GM19193 (cell line): ENCODE data around the gene DES.

Source experiments
- POLR2A ChIP-seq: IDR thresholded peaks from 4 replicates; pipeline ENCODE4 v1.6.1; 2011; ENCODE audit not compliant: insufficient read depth, insufficient read length; ENCODE audit errors: extremely low read depth

Gene DES

DNA sequence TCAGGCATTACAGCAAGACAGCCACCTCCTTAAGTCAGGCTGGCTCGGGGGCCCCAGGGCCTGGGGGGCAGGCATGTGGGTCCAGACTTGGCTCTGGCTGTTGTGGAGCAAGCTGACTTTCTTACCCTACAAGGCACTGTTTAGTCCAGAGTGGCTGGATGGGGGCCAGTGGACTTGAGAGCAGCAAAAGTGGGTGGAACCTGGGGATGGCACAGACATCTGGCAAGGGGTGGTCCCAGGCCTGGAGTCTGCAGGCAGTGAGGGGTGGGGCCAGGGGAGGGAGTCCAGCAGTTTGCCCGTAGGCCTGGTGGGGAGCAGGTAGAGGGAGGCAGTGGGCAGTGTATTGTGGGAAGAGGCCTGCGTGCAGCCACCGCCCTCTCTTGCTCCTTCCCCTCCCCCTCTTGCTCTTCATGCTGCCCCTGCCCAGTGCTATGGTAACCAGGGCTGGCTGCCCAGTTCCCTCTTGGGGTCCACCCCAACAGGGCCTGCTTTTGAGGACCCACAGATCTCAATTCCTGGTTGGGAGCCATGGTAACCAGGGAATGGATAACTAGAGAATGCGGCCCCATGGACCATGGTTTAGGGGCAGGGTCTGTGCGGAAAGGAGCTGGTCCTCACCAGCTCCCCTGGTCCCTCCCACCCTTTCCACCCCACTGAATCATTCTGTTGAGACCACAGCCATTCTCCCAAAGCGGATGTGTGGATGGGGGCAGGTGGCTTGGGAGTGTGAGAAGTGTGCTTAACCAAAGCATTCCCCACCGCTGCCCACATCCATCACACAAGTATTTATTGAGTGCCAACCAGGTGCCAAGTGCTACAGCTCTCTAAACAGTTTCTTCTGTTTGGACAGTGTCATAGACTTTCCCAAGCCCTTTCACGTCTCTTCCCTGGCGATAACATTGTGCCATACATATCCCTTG lies 35.8 kb downstream of the DES start:
- TF ChIP-seq POLR2A, result no peak

DNA sequence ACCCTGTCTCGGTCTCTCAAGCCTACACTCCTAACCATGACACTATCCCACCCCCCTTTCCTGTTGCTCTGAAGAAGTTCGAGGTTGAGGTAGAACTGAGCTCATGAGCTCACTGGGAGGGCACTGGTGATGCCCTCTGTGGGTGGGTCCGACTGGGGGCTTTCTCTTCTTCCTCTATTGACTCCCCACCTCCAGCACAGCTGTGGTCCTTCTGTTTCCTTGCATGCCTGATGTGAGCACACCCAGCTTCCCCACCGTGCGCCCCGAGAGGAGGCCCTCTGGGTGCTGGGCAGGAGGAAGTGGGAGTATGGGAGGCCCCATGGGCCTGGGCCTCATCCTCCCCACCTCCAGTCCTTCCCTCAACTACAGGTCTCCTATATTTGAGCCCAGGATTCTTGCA lies 37.4 kb downstream of the DES start:
- TF ChIP-seq POLR2A, result no peak

DNA sequence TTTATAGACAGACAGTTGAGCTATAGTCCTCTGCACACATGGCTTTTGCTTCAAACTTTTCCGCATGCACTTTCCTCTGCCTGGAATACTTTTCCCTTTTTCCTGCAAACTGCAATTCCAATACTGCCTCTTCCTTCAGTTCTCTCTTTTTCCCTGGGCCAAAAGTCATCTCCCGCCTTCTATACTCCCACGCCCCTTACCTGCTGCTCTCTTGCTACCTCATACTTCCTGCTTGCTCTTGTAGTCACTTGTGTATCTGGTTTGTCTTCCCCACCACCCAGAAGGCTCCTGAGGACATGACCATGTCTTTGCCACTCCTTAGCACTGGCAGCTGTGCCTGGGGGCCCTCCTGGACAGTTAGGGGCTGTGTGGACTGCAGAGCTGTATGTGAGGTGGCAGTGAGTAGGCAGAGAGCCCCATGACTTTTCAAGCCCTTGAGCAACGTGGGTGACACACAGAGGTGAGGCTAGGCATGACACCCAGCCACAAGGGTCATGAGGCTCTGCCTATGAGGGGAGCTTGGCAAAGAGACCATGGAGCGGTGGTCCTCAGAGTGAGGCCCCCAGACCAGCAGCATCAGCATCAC lies 39.7 kb downstream of the DES start:
- TF ChIP-seq POLR2A, result no peak

DNA sequence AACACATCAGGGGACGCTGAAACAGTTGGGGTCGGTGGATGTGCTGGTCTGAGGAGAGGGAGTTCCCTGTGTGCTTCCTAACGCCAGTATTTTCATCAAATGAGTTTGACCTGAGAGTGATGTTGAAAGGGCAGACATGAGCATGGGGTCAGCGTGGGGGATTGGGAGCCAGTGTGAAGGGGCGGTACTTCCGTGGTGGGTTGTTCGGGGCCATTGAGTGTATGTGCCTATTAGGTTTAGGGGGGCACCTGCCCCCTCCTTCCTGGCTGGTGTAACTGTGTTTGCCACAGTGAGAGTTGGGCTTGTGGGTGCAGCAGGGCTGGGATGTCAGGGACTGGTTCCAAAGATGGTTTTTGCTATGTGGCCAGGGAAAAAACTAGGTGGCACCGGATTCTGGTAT lies 40.8 kb downstream of the DES start:
- TF ChIP-seq POLR2A, result no peak

DNA sequence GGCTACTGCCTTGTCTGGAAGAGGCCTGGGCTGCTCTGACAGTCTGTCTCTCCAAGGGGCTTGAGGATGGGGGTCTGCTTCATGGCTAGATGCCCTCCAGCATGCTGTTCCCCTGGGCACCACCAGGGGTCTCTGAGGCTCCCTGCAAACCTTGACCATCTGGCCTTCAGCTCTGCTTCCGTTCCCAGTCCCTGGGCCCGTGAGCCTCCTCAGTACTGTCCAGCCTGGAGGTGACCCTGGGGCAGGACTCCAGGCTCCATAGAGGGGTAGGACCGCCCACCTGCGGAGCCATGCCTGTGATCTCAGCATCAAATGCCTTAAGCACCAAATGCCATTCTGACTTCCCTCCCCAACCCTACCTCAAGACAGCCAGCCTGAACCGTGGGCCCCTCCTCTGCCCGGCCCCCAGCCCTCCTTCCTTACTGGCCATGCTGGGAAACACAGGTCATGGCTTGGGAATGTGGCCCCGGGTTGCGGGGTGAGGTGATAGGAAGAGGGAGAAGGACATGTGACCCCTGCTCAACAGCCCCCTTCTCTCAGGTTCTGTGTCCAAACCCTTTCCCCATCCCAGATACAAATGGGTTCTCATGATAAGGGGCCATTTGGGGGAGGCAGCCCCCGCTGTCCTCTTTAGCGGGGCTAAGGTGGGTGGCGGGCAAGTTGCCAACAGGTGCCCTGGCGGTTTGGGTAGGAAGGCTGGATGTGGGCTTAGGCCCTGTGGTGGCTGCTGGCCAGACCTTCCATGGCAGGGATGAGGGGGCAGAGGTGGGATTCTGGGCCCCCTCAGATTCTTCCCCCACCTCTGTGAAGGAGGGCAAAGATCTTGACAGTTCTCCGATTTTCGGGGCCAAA lies 41.5 kb downstream of the DES start:
- TF ChIP-seq POLR2A, result no peak

DNA sequence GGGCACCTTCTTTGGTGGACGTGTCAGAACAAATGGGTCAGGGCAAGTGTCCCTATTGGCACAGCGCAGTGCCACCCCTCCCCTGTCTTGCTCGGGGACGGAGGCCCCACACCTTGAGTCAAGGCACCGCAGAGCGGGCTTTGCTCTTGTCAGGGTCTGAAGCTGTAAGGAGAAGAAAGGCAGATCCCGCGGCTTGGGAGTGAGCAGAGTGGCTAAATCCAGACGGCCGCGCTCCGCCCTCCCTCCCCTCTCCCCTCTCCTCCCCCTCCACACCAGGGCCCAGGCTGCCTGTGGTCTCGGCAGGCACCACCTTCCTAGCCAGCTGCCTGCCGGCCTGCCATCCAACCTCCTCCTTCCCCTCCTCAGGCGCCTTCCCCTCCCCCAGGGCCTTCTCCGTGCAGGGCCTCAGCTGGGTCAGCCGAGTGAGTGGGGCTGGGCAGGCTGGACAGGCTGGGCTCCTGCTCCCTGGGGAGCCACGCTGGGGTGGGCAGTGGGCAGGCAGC lies 42.3 kb downstream of the DES start:
- no peak for TF ChIP-seq POLR2A

DNA sequence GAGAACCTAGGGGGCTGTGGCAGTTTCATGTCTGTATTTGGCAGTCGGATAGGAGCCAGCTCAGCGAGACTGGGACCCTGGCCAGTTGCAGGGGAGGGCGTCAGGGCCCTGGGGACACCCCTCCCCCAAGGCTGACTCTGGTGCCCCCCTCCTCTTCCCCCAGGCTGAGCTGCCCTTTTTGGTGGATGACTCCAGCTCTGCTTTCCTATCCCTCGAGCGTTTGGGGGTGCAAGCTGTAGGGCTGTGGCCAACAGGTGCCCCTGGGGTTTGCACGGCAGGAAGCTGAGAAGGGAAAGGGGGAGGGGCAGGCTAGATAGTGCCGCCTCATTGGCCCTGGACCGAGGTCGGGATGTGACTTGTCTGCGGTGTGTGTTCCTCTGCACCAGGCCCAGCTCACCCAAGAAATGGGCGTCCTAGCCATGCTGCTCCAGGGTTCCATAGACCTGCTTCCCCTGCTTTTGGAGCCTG lies 42.9 kb downstream of the DES start:
- TF ChIP-seq POLR2A, result no peak

DNA sequence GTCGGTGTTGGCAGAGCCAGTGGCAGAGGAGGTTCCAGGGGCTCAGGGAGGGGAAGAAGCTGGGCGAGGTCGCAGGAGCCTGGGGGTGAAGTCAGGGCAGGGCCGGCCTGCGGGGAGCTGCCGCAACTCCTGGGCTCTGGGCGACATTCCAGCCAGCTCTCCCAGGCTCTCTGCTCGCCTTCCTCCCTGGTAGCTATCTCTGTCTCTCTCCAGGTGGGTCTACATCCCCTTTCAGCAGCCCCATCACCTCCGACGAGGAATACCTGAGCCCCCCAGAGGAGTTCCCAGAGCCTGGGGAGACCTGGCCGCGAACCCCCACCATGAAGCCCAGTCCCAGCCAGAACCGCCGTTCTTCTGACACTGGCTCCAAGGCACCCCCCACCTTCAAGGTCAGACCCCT lies 43.5 kb downstream of the DES start:
- no peak for TF ChIP-seq POLR2A

DNA sequence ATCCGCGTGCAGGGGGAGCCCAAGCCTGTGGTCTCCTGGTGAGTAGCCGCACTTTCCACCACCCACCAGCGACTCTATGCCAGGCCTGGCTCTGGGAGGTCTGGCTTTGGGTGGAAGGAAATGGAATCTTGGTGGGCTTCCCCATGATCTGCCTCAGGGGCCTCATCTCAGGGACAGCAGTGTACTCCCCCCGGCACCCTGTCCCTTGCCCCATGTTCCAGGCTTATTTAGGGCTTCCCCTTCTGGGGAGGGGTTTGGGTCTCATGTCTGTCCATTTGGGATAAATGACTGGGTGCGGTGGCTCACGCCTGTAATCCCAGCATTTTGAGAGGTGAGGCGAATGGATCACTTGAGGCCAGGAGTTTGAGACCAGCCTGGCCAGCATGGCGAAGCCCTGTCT lies 44.2 kb downstream of the DES start:
- TF ChIP-seq POLR2A, result no peak

DNA sequence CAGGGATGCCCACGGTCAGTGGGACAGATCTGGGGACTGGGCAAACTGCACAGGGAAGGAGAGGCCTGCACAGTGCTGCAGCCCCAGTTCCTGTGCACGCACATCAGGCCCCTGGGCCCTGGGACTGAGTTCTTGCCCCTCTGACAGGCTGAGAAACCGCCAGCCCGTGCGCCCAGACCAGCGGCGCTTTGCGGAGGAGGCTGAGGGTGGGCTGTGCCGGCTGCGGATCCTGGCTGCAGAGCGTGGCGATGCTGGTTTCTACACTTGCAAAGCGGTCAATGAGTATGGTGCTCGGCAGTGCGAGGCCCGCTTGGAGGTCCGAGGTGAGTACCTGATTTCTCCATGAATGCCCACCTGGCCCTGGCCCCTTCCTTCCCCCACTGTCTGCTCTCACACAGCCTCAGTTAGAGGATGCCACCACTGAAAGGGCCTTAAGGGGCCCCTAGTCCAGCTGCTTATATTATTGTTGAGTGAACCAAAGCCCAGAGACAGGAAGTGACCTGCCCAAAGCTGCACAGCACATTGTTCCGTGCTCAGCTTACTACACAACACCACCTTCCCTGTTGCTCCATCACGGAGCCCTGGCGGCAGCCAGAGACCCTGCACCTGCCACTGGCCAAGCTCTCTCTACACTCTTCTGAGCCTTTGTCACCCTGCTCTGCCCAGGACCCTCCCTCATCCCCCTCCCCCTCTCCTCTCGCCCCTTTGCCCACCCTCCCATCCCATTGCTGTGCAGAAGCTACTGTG lies 46.3 kb downstream of the DES start:
- TF ChIP-seq POLR2A, result no peak

DNA sequence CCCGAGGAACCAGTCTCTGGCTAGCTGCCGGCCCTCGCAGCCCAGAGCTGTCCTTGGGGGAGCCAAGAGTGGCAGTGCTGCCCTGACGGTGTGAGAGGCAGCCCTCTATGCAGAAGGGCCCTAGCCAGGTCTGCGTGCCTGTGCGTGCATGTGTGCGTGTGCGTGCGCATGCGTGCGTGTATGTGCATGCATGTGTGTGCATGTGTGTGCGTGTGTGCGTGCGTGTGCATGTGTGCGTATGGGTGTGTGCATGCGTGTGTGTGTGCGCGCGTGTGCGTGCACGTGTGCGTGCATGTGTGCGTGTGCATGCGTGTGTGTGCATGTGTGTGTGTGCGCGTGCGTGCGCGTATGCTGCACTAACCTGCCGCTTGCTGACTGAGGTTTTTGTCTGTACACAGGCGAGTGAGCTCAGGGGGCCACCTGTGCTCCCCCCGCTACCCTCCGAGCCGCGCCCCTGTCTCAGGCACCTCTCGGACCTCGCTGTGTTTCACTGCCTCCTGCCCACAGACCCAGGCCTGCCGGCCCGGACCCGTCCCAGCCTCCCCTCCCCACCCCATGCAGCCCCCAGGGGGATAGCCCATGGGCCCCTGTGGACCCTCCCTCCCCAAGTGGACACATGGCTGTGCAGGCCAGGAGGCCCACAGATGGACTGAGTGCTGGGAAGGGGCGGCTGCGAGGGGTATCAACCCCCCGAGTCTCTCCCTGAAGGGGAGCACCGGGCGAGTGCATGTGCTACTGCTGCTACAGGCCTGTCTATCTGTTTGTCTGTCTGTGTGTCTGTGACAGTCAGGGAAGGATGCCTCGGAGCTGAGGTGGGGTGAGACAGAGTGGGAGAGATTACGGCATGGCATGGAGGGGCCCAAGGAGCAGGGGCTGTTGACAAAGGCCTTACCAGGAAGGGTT lies 47.7 kb downstream of the DES start:
- no peak for TF ChIP-seq POLR2A

DNA sequence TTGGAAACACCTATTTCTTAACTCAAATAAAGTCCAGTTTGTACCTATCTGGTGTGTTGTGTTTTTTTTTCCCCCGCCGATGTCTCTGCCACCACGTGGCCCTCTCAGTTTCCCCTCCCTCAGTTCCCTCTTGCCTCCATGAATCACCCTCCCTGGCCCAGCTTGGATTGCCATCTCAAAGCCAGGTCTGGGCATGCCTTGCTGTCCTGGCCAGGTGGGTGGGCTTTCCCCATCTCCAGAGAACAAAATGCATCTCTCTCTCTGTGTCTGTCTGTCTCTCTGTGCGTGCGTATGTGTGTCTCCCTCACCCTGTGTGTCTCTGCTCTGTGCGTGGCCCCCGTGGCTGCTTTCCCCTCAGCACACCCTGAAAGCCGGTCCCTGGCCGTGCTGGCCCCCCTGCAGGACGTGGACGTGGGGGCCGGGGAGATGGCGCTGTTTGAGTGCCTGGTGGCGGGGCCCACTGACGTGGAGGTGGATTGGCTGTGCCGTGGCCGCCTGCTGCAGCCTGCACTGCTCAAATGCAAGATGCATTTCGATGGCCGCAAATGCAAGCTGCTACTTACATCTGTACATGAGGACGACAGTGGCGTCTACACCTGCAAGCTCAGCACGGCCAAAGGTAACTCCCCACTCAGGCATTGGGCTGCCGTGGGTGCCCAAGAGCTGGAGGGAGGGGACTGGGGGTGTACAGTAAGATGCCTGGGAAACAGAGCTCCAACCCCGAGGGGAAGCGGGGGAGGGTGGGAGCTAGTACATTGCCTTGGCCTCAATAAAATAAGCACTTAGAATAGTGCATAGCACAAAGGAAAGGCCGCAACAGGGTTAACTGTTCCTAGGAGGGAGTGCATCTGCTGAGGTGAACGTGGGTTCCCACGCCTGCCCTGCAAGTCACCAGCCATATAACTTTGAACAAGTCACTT lies 48.9 kb downstream of the DES start:
- no peak for TF ChIP-seq POLR2A

DNA sequence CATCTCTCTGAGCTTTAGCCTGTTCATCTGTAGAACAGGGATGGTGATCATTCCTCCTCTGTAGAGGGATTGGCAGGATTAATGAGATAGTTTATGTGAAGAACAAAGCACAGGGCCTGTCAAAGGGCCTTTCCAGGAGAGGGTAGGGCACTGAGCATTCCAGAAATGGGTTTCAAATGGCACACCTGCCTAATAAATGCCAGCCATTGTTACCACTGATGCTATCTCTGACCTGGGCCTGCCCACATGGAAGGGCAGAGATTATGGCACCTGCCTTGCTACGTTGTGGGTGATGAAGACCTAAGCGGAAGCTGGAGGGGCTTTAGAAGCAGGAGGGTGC lies 49.5 kb downstream of the DES start:
- no peak for TF ChIP-seq POLR2A
